ENCODE measurements around the gene IGFBP5. TPM values are rescaled to one million over a fixed set of nuclear protein-coding genes. Genes with fewer than 3 reads are reported as not detected.

The IGFBP5 gene
- total and polyA plus RNA-seq, 10 of the 15 experiments (the other 5 are each of a cell fraction or from before 2014, with no cell fraction given) = 2.8 TPM; not detected in 9

GRCh38 chr2:216632346-216632951, 62.9 kb downstream of the IGFBP5 start (continued):
- TF ChIP-seq BHLHE40 (IDR thresholded peaks at IDR 0.05; ENCODE audit: borderline replicate concordance in 1 of 2, low read depth in 2 of 2, low read length in 1 of 2) (no peak), POLR2A (IDR thresholded peaks at IDR 0.05; ENCODE audit: low read depth, low read length) (no peak), DPF2 (IDR thresholded peaks at IDR 0.05) (no peak), RAD21 (IDR thresholded peaks at IDR 0.05; ENCODE audit: insufficient read depth, low read depth, low read length) (no peak), RELA (IDR thresholded peaks at IDR 0.05; ENCODE audit: borderline replicate concordance, partially characterized antibody) (no peak), NR2C1 (IDR thresholded peaks at IDR 0.05) (no peak)

DNA sequence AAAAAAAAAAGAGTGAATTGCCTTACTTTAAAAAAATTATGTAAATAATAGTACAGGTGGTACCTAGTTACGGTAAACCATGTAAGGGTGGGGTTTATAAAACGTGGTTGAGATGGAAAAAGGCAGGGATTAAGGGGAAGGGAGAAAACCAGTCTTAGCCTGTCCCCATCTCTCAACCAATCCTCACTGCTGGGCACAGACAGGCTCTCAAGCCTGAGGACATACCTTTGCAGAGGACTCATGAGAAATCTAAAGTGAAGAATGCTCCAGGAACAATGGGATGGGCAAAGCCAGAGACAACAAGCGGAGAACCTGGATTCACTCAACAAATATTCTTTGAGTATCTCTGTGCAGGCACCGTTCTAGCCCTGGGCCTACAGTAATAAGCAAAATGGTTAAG, 65.6 kb downstream of the IGFBP5 start:
- BruUV-seq (replicated peaks) = no TSS peak
- CTCF ChIA-PET = no interaction called here

More for the DNA sequence above, 65.6 kb downstream of the IGFBP5 start:
- Histone ChIP-seq H3K4me2 (ENCODE audit: control insufficient read depth, insufficient read depth) (no peak overlapping the region), H3K9ac (ENCODE audit: control insufficient read depth, insufficient read depth, low read length) (no peak overlapping the region), H4K20me1 (ENCODE audit: control insufficient read depth, insufficient read depth) (no peaks in the 10 kb centered on the region), H3K27me3 (replicated peaks in 1 of 2; ENCODE audit: control insufficient read depth in 2 of 2, insufficient read depth in 2 of 2, low read length in 1 of 2) (peaks cover 8 to 11% of the 10 kb centered on the region in 2 experiments), H3K9me3 (replicated peaks; ENCODE audit: control insufficient read depth, insufficient read depth, low read length) (no peaks in the 10 kb centered on the region), H3K36me3 (ENCODE audit: control insufficient read depth in 2 of 2, insufficient read depth in 2 of 2, low read length in 1 of 2) (no peaks in the 10 kb centered on the region), H3K4me1 (ENCODE audit: control insufficient read depth, insufficient read depth, low read length) (no peaks in the 10 kb centered on the region), H3K4me3 (no peak overlapping the region), H3K79me2 (ENCODE audit: control insufficient read depth, insufficient read depth, low read length) (no peaks in the 10 kb centered on the region), H2AFZ (ENCODE audit: control insufficient read depth, low read depth, low read length) (no peak overlapping the region), H3K27ac (ENCODE audit: control insufficient read depth, insufficient read depth) (no peak overlapping the region)
- intact Hi-C loops (cut with micrococcal nuclease; ENCODE audit: unreplicated experiment) = no loop called here
- FAIRE-seq (no peak), DNase-seq (ENCODE audit: low read depth, low spot score) (no peak), ATAC-seq (no peak)
- SMC1A ChIA-PET (ENCODE audit: uncharacterized antibody, unreplicated experiment) = no interaction called here
- 55% methylated on average over 4 of the region's 4 CpGs for WGBS (ENCODE audit: insufficient coverage, insufficient replicate concordance, low lambda C conversion rate, missing lambda C conversion rate)
- RAD21 ChIA-PET (ENCODE audit: unreplicated experiment) = no interaction called here
- POLR2A ChIA-PET = no interaction called here
- in situ Hi-C loops (cut with MboI) = no loop called here
- TF ChIP-seq EED (IDR thresholded peaks at IDR 0.05; ENCODE audit: low read depth) (no peak), KAT2A (conservative IDR thresholded peaks at IDR 0.05; ENCODE audit: control insufficient read depth, low read depth, low read length) (no peak), RCOR1 (conservative IDR thresholded peaks at IDR 0.05; ENCODE audit: low read depth, low read length) (no peak), MEF2A (IDR thresholded peaks at IDR 0.05; ENCODE audit: insufficient read depth, low read depth, low read length) (no peak), GABPA (IDR thresholded peaks at IDR 0.05; ENCODE audit: low read depth) (no peak), EGR1 (IDR thresholded peaks at IDR 0.05; ENCODE audit: borderline replicate concordance in 1 of 2, low read depth in 2 of 2, low read length in 2 of 2) (no peak), SREBF1 (IDR thresholded peaks at IDR 0.05; ENCODE audit: low read length) (no peak), ZBED1 (IDR thresholded peaks at IDR 0.05; ENCODE audit: borderline replicate concordance) (no peak), SREBF2 (IDR thresholded peaks at IDR 0.05; ENCODE audit: low read length) (no peak), ZBTB11 (CRISPR knock-in tag; IDR thresholded peaks at IDR 0.05) (no peak), YY1 (IDR thresholded peaks at IDR 0.05; ENCODE audit: low read depth, low read length) (no peak)
- TF ChIP-seq, protein P1, sequence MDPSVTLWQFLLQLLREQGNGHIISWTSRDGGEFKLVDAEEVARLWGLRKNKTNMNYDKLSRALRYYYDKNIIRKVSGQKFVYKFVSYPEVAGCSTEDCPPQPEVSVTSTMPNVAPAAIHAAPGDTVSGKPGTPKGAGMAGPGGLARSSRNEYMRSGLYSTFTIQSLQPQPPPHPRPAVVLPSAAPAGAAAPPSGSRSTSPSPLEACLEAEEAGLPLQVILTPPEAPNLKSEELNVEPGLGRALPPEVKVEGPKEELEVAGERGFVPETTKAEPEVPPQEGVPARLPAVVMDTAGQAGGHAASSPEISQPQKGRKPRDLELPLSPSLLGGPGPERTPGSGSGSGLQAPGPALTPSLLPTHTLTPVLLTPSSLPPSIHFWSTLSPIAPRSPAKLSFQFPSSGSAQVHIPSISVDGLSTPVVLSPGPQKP (IDR thresholded peaks at IDR 0.05; ENCODE audit: low read depth, low read length) = no peak

Measured in GM12878 (cell line).